DOHH2 (cell line): Measurements from ENCODE around the gene CRB3.

ENCODE experiments used
- H3F3A ChIP-seq: fragments of 200-600 bp; sonication (generic), shearing (Covaris generic); 2 replicates; pipeline ENCODE4 v1.6.0; 2016; ENCODE audit warnings: antibody characterized with exemption, mild to moderate bottlenecking; ENCODE audit not compliant: control insufficient read depth, insufficient read depth
- H3K27ac ChIP-seq: fragments of 200-600 bp; sonication (generic); 2 replicates; pipeline ENCODE4 v1.5.1; 2014; ENCODE audit warnings: low read depth, mild to moderate bottlenecking, low read length, moderate library complexity
- H3K27me3 ChIP-seq: fragments of 200-600 bp; sonication (generic); 2 replicates; pipeline ENCODE4 v1.6.1; 2014; ENCODE audit warnings: mild to moderate bottlenecking, low read length, mixed read lengths; ENCODE audit not compliant: control insufficient read depth
- H3K36me3 ChIP-seq: fragments of 200-600 bp; sonication (generic); 2 replicates; pipeline ENCODE4 v1.6.1; 2014; ENCODE audit warnings: mild to moderate bottlenecking, low read length, moderate library complexity, mixed read lengths; ENCODE audit not compliant: control insufficient read depth
- H3K4me1 ChIP-seq: fragments of 200-600 bp; sonication (generic); 2 replicates; pipeline ENCODE4 v1.6.1; 2014; ENCODE audit warnings: mild to moderate bottlenecking, low read length, mixed read lengths; ENCODE audit not compliant: control insufficient read depth
- H3K4me2 ChIP-seq: fragments of 200-600 bp; sonication (generic); 2 replicates; pipeline ENCODE4 v1.6.0; 2014; ENCODE audit warnings: mild to moderate bottlenecking, low read length, moderate library complexity
- H3K4me3 ChIP-seq: fragments of 200-600 bp; sonication (generic); 2 replicates; pipeline ENCODE4 v1.5.1; 2014; ENCODE audit warnings: mild to moderate bottlenecking, low read length, mixed read lengths
- H3K79me2 ChIP-seq: fragments of 200-600 bp; sonication (generic); 2 replicates; pipeline ENCODE4 v1.6.1; 2014; ENCODE audit warnings: mild to moderate bottlenecking, low read length, mixed read lengths; ENCODE audit not compliant: control insufficient read depth
- H3K9me2 ChIP-seq: fragments of 200-600 bp; sonication (generic); replicated peaks from 2 replicates; pipeline ENCODE4 v1.6.1; 2014; ENCODE audit warnings: mild to moderate bottlenecking, low read length, mixed read lengths; ENCODE audit not compliant: control insufficient read depth
- H3K9me3 ChIP-seq: fragments of 200-600 bp; sonication (generic); 2 replicates; pipeline ENCODE4 v1.6.1; 2014; ENCODE audit warnings: antibody characterized with exemption, low read length, mixed read lengths; ENCODE audit not compliant: control insufficient read depth, insufficient read depth
- H4K20me1 ChIP-seq: fragments of 200-600 bp; sonication (generic); 2 replicates; pipeline ENCODE4 v1.6.0; 2014; ENCODE audit warnings: low read depth, mild to moderate bottlenecking, antibody characterized with exemption, low read length, moderate library complexity; ENCODE audit not compliant: control insufficient read depth, insufficient read depth
- CTCF ChIP-seq: fragments of 200-600 bp; sonication (generic); IDR thresholded peaks from one replicate; pipeline ENCODE4 v1.5.1; 2014; ENCODE audit warnings: antibody characterized with exemption, mild to moderate bottlenecking, low read depth, low read length; ENCODE audit not compliant: poor library complexity, severe bottlenecking
- EZH2phosphoT487 ChIP-seq: fragments of 200-600 bp; sonication (generic); IDR thresholded peaks from 2 replicates; pipeline ENCODE4 v1.6.1; 2017; ENCODE audit warnings: borderline replicate concordance, mild to moderate bottlenecking, antibody characterized with exemption, low read length, moderate library complexity, mixed read lengths

The CRB3 gene

GRCh38 chr19:6465663-6466062 lies 1.6 kb downstream of the CRB3 start:
- H3K79me2 ChIP-seq: no peaks in the 10 kb centered on the region
- H3K4me2 ChIP-seq: no peak overlapping the region
- no peaks in the 10 kb centered on the region for H4K20me1 ChIP-seq
- H3F3A ChIP-seq: no peaks in the 10 kb centered on the region
- no peaks in the 10 kb centered on the region for H3K9me2 ChIP-seq
- no peaks in the 10 kb centered on the region for H3K36me3 ChIP-seq
- no peaks in the 10 kb centered on the region for H3K27me3 ChIP-seq
- no peak overlapping the region for H3K27ac ChIP-seq
- TF ChIP-seq EZH2phosphoT487 (no peak), CTCF (no peak)
- H3K9me3 ChIP-seq: no peaks in the 10 kb centered on the region
- no peak overlapping the region for H3K4me3 ChIP-seq
- no peaks in the 10 kb centered on the region for H3K4me1 ChIP-seq

GRCh38 chr19:6466526-6467248 lies 2.6 kb downstream of the CRB3 start:
- no peaks in the 10 kb centered on the region for H3K4me1 ChIP-seq
- H3K9me3 ChIP-seq: no peaks in the 10 kb centered on the region
- TF ChIP-seq EZH2phosphoT487: no peak
- TF ChIP-seq CTCF: no peak
- no peaks in the 10 kb centered on the region for H3K79me2 ChIP-seq
- no peaks in the 10 kb centered on the region for H3K36me3 ChIP-seq
- H3K27me3 ChIP-seq: no peaks in the 10 kb centered on the region
- no peaks in the 10 kb centered on the region for H3K9me2 ChIP-seq
- no peaks in the 10 kb centered on the region for H4K20me1 ChIP-seq
- no peaks in the 10 kb centered on the region for H3F3A ChIP-seq
- no peak overlapping the region for H3K27ac ChIP-seq
- no peak overlapping the region for H3K4me2 ChIP-seq
- H3K4me3 ChIP-seq: no peak overlapping the region

GRCh38 chr19:6467384-6467783 lies 3.3 kb downstream of the CRB3 start:
- no peaks in the 10 kb centered on the region for H3F3A ChIP-seq
- no peaks in the 10 kb centered on the region for H3K36me3 ChIP-seq
- no peak overlapping the region for H3K27ac ChIP-seq
- H3K9me2 ChIP-seq: no peaks in the 10 kb centered on the region
- no peaks in the 10 kb centered on the region for H3K79me2 ChIP-seq
- H3K4me1 ChIP-seq: no peaks in the 10 kb centered on the region
- H3K27me3 ChIP-seq: no peaks in the 10 kb centered on the region
- H3K4me3 ChIP-seq: no peak overlapping the region
- H3K9me3 ChIP-seq: no peaks in the 10 kb centered on the region
- no peak overlapping the region for H3K4me2 ChIP-seq
- TF ChIP-seq EZH2phosphoT487 (no peak), CTCF (no peak)
- no peaks in the 10 kb centered on the region for H4K20me1 ChIP-seq
